ENCODE data around the gene RRP9.
"Not testable (repeated sequence)": the region's sequence is repeated elsewhere in the genome, so short reads cannot be mapped to it uniquely, and the experiment has no call there.

The RRP9 gene

GRCh38 chr3:51904034-51904823 lies 37.5 kb downstream of the RRP9 start:
- no peak for DNase-seq (ENCODE audit: low spot score)

- peak; percentile 81 for DNase-seq (ENCODE audit: low spot score)
Observed at GRCh38 chr3:51902361-51902760, 39.3 kb downstream of the RRP9 start.

GRCh38 chr3:51900043-51900442 lies 41.7 kb downstream of the RRP9 start:
- DNase-seq (ENCODE audit: low spot score): not testable (repeated sequence)

- DNase-seq (ENCODE audit: low spot score): no peak
Observed at GRCh38 chr3:51897391-51897790, 44.3 kb downstream of the RRP9 start.

- no peak for DNase-seq (ENCODE audit: low spot score)
Observed at GRCh38 chr3:51896607-51897305, 44.9 kb downstream of the RRP9 start.

- no peak for DNase-seq (ENCODE audit: low spot score)
Observed at GRCh38 chr3:51894939-51895338, 46.8 kb downstream of the RRP9 start.

- DNase-seq (ENCODE audit: low spot score): no peak
Observed at GRCh38 chr3:51894391-51894790, 47.3 kb downstream of the RRP9 start.

- DNase-seq (ENCODE audit: low spot score): no peak
Observed at GRCh38 chr3:51891242-51892039, 50.3 kb downstream of the RRP9 start.

GRCh38 chr3:51888463-51889105 lies 53.1 kb downstream of the RRP9 start:
- DNase-seq (ENCODE audit: low spot score): no peak

- peak; percentile 70 for DNase-seq (ENCODE audit: low spot score)
Observed at GRCh38 chr3:51887620-51888019, 54.1 kb downstream of the RRP9 start.

- no peak for DNase-seq (ENCODE audit: low spot score)
Observed at GRCh38 chr3:51886447-51886846, 55.3 kb downstream of the RRP9 start.

All from SW480 (cell line).